Sciatic nerve (tissue), 2 donors: Measurements from ENCODE around the gene CD300LB. TPM values are rescaled to one million over a fixed set of nuclear protein-coding genes. Genes with fewer than 3 reads are reported as not detected.
A peak's percentile ranks its signal among the peaks of the same experiment; 100 is the strongest.

Source experiments
- ATAC-seq: fragments of 200-7000 bp; cut with Tn5 transposase; one replicate; pipeline ENCODE4 v1.9.1; 2020; ENCODE audit warnings: mild to moderate bottlenecking, moderate library complexity
- DNase-seq: peaks from one replicate; pipeline ENCODE4 v3.0.0-alpha.2; 2020; ENCODE audit warnings: low spot score
- intact Hi-C: fragments of 100-400 bp; cut with DNase I; formaldehyde crosslinking; loops from one replicate; pipeline ENCODE4 v1.14.2; 2022
- total RNA-seq: library from RNA; stranded (reverse); fragmentation: NEBNext Ultra II Directional; extraction: Animal tissue kit (Norgen Biotek cat#: 25700); gene quantifications from one replicate; pipeline ENCODE4 v1.2.1, GENCODE V29; 2021
- donor health status: DM: no; HTN: no; CAD: no.
- donor health status: DM: no; HTN: no; CAD: no.

The CD300LB gene
- total RNA-seq, 1 donor from 2014 or later: 1.2 TPM

- peak; percentile 32 for ATAC-seq
- intact Hi-C loops: no loop called here
- peak; percentile 34 for DNase-seq
Measured at GRCh38 chr17:74554909-74555308, 23.6 kb upstream of the CD300LB start.

- no peak for ATAC-seq
- intact Hi-C loops: no loop called here
- DNase-seq: no peak
Measured at GRCh38 chr17:74552037-74552436, 20.8 kb upstream of the CD300LB start.

GRCh38 chr17:74550602-74551001 is 19.3 kb upstream of the CD300LB start:
- intact Hi-C loops: no loop called here
- DNase-seq: no peak
- no peak for ATAC-seq

GRCh38 chr17:74549343-74549742 is 18.1 kb upstream of the CD300LB start:
- DNase-seq (no peak), ATAC-seq (no peak)
- intact Hi-C loops: no loop called here

- ATAC-seq (no peak), DNase-seq (no peak)
- intact Hi-C loops: no loop called here
Measured at GRCh38 chr17:74547736-74548135, 16.5 kb upstream of the CD300LB start.

GRCh38 chr17:74547264-74547663 is 16.0 kb upstream of the CD300LB start:
- no peak for ATAC-seq
- intact Hi-C loops: no loop called here
- no peak for DNase-seq

GRCh38 chr17:74546586-74546985 is 15.3 kb upstream of the CD300LB start:
- intact Hi-C loops: no loop called here
- no peak for DNase-seq
- no peak for ATAC-seq

GRCh38 chr17:74545843-74546230 is 14.6 kb upstream of the CD300LB start, which contains the start of gene CD300C:
Gene CD300C, minus strand, starts transcription at chr17:74546115. Its CDS starts 333 bp downstream, at chr17:74545782.
- intact Hi-C loops: no loop called here
- ATAC-seq (peak; percentile 71), DNase-seq (no peak)

- DNase-seq (no peak), ATAC-seq (peak; percentile 17)
Measured at GRCh38 chr17:74544991-74545842, 13.9 kb upstream of the CD300LB start.

GRCh38 chr17:74543891-74544760 is 12.9 kb upstream of the CD300LB start:
- ATAC-seq (no peak), DNase-seq (no peak)
- intact Hi-C loops: no loop called here

More at GRCh38 chr17:74544991-74545842, 13.9 kb upstream of the CD300LB start:
- intact Hi-C loops: no loop called here

- ATAC-seq (no peak), DNase-seq (no peak)
- intact Hi-C loops: no loop called here
Measured at GRCh38 chr17:74543406-74543805, 12.1 kb upstream of the CD300LB start.

GRCh38 chr17:74542727-74543383 is 11.6 kb upstream of the CD300LB start:
- no peak for ATAC-seq
- intact Hi-C loops: no loop called here
- DNase-seq: no peak

GRCh38 chr17:74542166-74542565 is 10.9 kb upstream of the CD300LB start:
- DNase-seq (no peak), ATAC-seq (no peak)
- intact Hi-C loops: no loop called here

GRCh38 chr17:74541176-74542111 is 10.2 kb upstream of the CD300LB start:
- intact Hi-C loops: no loop called here
- ATAC-seq (no peak), DNase-seq (no peak)

GRCh38 chr17:74539281-74539820 is 8.1 kb upstream of the CD300LB start:
- DNase-seq (no peak), ATAC-seq (no peak)
- intact Hi-C loops: no loop called here

- intact Hi-C loops: no loop called here
- ATAC-seq (no peak), DNase-seq (no peak)
Measured at GRCh38 chr17:74536890-74537289, 5.6 kb upstream of the CD300LB start.

- DNase-seq (peak; percentile 65), ATAC-seq (peak; percentile 86)
- intact Hi-C loops: no loop called here
Measured at GRCh38 chr17:74532115-74532514, 840 bp upstream of the CD300LB start.

GRCh38 chr17:74530831-74531150 is 484 bp downstream of the CD300LB start:
- intact Hi-C loops: no loop called here
- ATAC-seq: no peak
- DNase-seq: no peak
